ENCODE results near the gene CERS5.

CERS5 gene, protein sequence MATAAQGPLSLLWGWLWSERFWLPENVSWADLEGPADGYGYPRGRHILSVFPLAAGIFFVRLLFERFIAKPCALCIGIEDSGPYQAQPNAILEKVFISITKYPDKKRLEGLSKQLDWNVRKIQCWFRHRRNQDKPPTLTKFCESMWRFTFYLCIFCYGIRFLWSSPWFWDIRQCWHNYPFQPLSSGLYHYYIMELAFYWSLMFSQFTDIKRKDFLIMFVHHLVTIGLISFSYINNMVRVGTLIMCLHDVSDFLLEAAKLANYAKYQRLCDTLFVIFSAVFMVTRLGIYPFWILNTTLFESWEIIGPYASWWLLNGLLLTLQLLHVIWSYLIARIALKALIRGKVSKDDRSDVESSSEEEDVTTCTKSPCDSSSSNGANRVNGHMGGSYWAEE

DNA sequence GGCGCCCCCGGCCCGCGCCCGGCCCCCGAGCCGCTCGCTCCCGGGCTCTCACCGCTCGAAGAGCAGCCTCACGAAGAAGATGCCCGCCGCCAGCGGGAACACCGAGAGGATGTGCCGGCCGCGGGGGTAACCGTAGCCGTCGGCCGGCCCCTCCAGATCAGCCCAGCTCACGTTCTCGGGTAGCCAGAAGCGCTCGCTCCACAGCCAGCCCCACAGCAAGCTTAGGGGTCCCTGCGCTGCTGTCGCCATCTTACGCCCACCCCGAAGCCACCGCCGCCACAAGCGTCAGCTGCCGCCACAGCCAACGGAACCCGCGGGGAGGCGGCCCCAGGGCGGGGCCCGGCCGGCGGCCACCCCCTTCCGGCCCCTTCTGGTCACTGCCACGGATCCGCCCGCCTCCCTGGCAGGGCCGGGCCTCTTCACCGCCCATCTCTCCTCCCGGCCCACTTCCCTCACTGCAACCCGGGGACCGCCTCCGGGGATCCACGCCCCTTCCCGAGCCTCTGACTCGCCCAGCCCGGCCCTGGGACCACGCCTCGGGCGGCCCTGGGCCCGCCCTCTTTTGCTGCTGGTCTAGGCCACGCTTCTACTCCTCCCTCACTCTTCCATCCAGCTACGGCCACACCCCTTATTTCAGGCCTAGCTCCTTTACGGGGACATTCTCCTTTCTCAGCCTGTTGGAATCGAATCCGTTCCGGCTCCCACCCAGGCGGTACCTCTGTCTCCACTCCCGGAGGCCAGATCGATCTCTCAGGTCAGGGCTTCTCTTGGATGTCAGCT, at the start of gene CERS5:
TSS of gene CERS5 (minus strand) at position 321 of the 780 bp plus-strand sequence. CDS start at position 249, 72 bp downstream.
- peak; percentile 98 for DNase-seq

DNA sequence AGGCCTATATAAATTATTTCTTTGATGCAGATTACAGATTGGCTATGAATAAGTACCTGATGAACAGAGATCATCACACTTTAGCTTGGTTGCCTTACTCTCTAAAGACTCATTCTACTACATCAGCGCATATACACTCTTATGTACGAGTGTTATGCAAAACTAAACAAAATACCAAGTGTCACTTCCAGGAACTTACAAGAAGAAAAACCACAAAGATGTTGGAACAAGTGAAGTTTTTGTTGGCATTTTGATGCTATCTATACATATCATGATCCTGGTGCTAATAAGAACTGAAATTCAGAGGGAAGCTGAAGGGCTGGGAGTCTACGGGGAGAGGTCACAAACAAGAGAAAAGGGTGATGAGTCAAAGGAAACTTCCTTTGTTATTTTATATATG, 47.9 kb upstream of the CERS5 start:
- DNase-seq: no peak

DNA sequence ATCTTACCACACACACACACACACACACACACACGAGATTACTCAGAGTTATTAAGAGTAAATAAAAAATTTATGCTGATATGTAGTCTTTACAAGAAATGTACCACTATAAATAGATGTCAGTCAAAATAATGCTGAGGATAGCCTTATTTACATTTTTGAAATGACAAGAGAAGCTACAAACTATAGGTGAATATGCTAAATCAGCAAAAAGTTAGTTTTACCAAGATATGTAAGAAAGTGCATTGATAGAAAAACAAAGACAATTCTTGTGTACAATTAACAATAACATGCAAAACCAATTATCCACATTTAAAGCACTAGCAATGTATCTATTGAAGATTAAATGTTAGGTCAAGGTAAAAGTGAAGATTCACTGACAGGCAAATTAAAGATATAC, 46.8 kb upstream of the CERS5 start:
- DNase-seq: no peak

DNA sequence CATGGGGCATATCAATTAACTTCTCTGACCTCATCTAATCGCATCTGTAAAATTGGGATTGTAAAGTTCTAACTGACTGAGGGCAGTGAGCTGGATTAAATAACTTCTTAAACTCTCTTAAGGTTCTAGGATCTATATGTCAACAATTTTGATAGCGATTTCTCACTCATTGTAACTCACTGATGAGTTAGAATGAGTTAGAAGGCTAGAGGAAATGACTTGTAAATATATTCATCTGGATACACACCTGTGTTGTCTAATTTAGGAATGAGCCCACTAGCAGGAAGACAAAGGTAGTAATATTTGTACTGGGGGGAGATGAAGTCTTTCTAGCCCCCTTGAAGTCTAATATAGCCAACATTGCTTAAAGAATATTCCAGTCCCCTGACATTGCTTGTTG, 46.3 kb upstream of the CERS5 start:
- no peak for DNase-seq

DNA sequence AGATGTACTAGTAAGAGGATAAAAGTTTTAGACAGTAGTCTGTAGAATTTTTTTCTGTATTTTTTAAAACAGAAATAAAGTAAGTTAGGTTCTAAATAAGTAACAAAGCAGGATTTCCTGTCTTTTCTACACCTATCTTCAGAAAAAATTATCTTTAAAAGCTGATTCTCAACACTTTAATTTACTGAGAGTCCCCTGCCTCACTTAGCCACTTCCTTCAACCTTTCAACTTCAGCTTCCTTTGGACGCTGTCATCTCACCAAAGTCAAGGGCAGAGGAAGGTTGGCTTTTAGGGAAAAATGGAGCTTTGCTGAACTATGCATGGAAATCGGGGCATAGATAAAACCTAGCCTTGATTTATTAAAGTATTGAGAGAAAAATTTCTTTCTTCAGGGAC, 44.9 kb upstream of the CERS5 start:
- DNase-seq: no peak

DNA sequence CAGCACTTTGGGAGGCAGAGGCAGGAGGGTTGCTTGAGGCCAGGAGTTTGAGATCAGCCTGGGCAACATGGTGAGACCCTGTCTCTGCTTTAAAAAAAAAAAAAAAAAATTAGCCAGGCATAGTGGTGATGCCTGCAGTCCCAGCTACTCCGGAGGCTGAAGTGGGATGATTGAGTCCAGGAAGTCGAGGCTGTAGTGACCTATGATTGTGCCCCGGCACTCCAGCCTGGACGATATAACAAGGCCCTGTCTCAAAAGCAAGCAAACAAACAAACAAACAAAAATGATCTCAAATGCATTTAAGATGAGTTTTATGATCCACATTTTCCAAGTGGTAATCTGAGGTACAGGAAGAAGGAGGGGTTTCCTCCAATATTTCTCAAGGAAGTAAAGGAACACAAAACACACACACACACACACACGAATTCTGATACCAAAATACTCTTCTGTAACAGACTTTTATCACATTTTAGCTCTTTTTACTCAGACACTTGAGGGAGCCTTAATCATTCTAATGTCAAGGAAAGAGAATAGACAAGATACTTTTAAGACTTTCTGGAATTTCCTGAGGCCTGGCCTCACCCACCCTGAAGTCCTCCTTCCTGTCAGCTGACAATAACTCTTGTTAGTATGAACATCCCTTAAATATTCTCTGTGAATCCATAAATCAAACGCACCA, 44.4 kb upstream of the CERS5 start:
- DNase-seq: peak; percentile 33

DNA sequence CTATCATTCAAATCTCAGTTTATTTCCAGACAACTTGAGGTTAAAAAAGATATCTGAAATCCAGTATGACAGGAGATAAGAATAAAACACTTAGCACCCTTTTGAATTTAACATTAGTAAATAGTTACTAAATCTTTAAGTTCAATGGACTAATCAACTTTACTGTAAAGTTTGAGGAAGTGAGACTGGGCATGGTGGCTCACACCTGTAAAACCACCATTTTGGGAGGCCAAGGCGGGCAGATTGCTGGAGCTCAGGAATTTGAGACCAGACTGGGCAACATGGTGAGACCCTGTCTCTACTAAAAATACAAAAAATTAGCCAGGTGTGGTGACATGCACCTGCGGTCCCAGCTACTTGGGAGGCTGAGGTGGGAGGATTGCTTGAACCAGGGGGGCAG, 40.3 kb upstream of the CERS5 start:
- no peak for DNase-seq

DNA sequence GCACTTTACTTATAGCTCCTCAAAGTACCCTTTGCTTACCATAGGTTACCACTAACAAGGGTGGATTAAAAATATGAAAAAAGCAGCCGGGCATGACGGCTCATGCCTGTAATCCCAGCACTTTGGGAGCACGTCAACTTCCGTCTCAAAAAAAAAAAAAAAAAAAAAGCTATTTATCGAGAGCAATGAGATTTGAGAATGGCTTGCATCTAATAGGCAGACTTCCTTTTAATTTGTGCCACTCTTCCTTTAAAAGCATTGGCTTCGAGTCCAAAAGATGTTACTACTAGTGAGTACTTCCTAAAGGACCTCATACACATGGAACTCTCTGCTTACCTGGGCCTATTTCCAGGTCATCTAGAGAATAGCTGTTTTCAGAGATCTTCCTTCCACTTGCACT, 38.5 kb upstream of the CERS5 start:
- DNase-seq: no peak

DNA sequence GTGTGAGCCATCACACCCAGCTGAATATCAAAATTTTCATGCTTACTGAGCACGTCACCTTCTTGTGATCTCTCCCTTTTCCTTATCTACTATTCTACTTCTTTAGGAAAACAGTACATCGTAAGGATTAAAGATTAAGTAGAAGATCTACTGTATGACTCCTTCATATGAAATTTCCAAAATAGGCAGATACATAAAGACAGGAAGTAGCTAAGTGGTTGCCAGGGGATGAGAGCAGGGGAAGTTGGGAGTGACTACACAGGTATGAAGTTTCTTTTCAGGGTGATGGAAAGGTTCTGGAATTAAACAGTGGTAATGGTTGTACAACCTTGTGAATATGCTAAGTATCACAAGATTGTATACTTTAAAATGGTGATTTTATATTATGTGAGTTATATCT, 36.5 kb upstream of the CERS5 start:
- no peak for DNase-seq

DNA sequence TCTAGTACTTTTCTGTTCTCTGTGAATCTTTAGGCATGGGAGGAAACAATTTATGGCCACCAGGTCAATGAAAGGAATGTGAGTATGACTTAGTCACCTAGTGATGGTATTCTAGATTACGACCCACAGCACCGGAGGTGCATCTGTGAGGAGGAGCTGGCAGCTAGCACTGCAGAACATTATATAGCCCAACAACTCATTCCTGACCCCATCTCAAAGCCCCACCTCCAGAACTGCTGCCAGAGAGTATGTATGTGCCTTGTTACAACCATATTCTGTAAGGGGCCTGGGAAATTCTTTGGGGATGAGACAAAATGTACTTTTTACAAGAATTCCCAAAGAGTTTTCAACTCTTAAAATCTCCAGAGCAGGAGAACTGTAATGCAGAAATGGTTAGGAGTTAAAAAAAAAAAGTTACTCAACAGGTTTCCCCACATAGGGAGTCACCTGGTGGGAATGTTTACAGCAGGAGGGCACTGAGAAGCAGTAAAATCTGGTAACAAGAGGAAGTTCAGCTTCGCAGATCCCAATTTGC, 34.9 kb upstream of the CERS5 start:
- no peak for DNase-seq

DNA sequence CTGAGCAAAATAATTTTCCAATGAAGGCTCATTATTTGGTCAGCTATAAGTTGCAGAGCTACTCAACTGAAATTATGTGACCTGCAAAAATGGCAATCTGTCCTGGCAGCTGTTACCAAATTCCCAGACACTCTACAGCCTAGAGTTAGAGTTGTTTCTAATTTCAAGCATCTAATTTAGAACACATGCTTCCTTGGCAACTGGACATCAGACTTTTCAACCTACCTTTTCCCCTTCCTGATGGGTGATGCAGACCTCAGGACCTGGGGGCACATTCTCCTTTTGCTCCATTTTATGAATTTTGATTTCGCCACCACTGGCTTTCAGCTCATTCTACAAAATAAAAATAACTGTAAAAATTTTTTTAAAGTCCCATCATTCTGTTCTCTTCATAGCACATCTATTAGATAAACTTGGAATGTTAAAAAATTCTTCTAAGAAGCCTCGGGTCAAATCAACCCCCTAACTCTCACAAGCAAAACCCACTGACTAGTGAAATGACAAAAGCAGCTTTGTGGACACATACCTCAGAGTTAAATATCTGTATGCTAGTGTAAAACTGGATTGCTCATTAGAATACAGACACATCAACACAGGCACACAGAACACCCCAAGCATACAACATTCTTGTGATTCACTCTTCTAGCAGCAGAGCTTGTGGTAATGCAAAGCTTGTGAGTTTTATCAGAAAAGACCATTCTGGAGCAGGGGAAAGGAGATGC, 33.5 kb upstream of the CERS5 start:
- DNase-seq: no peak

DNA sequence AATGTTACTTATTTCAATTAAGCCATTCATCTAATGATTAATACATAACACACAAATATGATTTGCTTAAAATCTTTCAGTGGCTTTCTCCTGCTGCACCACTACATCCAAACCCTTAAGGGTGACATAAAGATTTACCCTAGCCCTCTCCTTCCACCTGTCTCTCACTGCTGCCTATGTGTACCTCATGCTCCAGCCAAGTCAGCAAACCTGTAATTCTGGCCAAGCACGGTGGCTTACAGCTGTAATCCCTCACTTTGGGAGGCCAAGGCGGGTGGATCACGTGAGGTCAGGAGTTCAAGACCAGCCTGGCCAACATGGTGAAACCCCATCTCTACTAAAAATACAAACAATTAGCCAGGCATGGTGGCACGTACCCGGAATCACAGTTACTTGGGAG, 31.7 kb upstream of the CERS5 start:
- no peak for DNase-seq

DNA sequence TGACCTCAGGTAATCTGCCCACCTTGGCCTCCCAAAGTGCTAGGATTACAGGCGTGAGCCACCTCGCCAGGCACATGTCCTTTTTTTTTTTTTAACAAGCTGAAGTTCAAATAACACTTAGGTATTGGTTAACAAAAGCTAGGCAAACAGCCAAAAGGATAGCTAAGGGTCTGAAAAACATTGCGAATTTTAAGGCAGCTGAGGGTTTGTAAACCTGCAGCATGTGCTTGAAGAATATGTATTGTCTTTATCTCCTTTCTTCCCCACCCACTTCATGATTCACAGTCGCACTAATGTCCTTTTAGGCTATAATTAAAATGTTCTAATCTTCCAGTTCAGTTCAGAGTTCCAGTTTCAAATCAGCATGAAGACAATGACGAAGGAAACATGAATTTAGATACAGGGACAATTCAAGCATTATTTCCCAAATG, 30.1 kb upstream of the CERS5 start:
- no peak for DNase-seq

DNA sequence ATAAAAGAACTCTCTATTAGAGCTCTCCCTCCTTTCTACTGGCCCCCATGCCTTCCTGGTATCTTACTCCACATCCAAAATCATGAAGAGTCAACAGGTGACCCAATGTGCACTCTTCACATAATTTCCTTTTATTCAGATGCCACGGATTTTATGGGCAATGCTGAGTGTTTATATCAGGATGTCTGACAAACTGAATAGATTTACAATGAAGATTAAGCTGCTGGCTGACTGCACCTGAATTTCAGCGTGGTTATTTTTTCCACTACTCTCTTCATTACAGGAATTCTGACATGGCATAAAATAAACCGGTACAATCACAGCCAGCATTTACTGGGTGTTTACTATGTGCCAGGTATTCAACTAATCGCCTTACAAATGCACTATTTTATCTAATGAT, 29.4 kb upstream of the CERS5 start:
- DNase-seq: no peak

DNA sequence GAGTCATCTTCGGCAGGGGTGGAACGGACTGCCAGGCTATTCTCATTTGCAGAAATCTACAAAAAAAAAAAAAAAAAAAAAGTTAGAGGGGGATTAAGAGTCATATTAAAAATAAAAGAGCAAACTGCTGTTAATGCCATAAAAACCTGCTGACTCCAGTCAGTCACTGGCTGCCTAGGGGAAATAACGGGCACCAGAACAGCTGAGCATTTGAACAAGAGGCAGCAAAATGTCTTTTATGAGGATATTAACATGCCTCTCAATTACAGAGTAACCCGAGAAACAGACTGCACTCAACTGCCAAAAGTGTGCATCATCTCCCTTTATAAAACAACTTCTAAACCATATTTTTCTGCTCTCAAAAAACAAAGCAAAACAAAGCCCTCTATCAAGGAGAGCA, 28.7 kb upstream of the CERS5 start:
- no peak for DNase-seq

DNA sequence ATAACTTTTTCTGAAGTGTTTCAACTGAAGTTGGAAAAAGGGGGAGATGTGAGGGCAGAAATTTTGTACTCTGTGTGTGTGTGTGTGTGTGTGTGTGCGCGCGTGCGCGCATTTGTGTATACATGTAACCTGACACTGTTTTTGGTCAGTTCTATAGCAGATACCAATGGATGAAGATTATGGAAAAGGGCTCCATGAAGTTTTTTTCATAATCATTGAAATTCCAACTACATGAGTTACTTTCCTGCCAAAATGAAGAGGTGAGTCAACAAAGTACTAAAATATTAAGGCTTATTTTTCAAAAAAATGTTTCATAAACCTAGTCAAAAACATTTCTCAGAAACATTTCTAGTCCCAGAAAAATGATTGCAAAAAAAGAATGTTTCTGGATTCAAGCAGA, 25.7 kb upstream of the CERS5 start:
- DNase-seq: no peak

DNA sequence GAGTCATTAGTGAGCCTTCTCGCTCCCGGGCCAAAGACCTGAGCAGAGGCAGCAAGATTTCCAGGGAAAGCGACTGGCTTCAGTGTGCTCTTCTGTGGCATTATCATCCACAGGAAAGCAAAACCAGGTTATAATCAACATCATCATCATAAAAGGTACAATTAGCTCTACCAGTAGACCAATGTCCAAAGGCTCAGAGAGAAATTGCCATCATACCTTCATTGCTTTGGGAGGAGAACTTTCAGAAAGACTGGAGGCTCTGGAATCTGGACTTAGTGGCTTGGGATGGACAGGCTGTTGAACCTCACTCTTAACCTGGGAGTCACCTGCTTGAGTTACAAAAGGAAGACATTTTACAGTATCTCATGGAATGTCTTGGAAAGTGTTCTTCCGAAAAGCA, 25.1 kb upstream of the CERS5 start:
- no peak for DNase-seq

DNA sequence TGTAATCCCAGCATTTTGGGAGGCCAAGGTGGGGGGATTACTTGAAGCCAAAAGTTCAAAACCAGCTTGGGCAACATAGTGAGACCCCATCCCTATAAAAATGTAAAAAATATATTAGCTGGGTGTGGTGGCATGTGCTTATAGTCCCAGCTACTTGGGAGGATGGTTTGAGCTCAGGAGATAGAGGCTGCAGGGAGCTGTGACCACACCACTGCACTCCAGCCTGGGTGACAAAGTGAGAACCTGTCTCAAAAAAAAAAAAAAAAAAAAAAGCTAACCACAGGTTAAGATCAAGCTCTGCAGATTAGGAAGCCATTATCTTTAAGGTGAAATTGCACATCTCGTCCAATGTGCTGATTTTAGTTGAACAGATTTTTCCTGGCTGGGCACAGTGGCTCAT, 23.7 kb upstream of the CERS5 start:
- no peak for DNase-seq

DNA sequence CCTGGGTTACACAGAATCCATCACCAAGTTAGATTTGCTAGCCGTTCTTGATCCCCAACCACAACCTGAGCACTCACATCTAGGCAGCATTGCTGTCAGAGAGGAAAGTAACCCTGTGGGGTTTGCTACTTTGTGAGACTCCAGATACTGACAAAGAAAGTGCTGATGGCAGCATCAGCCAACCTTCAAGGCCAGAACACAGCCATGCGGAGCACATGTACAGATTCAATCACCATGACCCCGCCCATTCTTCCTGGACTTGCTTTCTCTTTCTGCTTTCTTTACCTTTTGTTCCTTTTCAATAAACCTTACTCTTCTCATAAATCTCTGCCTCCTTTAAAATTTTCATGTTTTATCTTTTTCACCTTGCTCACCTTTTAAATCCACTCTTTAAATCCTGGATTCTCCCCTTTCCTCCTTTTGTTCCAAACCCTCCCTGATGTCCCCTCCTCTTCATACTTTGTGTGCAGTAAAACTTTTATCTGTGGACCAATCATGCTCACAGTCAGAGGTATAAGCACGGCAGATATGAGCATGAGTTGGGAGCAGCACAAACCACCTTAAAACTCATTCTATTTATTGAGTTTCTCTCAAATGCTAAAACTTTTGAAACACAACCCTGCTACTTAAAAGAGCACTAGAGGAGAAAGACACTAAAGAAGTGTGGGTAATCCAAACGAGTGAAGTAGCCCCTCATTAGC, 21.9 kb upstream of the CERS5 start:
- peak; percentile 25 for DNase-seq

DNA sequence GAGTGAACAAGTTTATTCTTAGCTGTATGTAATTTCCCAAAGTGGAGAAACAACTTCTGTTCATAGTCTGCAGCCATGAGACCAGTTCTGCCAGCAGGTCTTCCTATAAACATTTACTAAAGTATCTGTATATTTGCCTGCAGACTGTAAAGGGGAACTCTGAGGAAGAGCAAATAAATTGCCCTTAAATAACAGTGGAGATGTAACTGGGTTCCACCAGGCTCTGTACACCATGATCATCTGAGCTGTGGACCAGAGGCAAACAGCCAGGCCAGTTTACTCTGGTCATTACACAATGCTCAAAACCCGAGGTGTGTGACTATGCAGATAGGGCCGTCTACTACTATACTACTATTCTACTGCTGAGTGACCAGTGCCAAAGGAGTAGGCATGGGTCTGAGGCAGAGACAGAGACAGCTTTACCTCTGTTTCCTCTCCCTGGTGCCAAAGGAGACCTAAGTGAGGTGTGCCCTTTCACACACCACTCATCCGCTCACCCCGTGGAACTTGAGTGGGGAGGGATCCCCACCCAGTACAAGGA, 21.1 kb upstream of the CERS5 start:
- DNase-seq: no peak

DNA sequence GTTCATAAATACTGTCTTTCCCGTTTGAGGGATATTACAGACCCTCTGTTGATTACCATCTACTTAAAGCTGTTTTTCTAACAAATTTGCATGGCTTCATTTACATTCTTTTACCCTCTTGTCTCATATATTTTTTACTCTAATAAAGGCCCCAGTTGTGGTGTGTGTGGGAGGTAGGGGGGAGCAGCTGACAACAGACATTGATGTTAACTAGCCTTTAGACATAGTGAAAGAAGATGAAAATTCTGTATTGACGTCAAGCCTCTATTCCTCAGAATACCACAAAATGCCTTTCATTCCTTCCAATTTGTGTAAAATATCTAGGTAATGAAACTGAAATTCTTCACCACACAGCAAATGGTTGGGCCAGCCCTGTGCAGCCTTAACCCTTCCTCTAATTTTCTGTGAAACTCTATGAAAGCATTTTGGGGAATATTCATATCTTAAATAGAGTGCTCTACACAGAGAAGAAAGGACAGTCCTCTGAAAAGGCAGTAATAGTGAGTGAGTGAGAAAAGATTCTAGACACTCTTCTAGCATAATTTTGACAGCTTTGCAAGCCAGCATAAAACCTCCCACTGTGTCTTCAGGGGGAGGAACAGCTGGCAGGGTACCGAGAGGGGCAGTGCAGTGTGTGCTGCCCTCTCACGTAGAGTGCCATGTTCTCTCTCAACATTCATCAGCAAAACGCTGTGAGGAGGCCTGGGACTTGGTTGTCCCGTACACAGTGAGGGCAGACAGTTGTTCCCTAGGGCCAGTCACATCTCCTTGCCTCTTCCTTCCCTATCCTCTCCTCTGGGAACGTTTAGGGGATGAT, 20.1 kb upstream of the CERS5 start:
- no peak for DNase-seq

Measured in CD4-positive, alpha-beta T cell treated with Interleukin-17A for 1 hour (primary cell).